Left lung (tissue), 10 donors: ENCODE results near the gene RPS18. TPM values are rescaled to one million over a fixed set of nuclear protein-coding genes. Genes with fewer than 3 reads are reported as not detected.
A peak's percentile ranks its signal among the peaks of the same experiment; 100 is the strongest.

Experiments
- ATAC-seq: fragments of 200-7000 bp; cut with Tn5 transposase; one replicate; pipeline ENCODE4 v1.9.1; 2020; ENCODE audit warnings: moderate library complexity
- DNase-seq, 4 donors: peaks; one replicate each; pipeline ENCODE4 v3.0.0-alpha.2; 2013 to 2020
- H3K27ac ChIP-seq, 2 donors: fragments of 200-600 bp; sonication (generic) in 1 of 2; one replicate each; pipeline versions ENCODE4 v1.5.0 to v1.8.0; 2020 to 2021
- H3K27me3 ChIP-seq, 2 donors: fragments of 200-600 bp; sonication (generic) in 1 of 2; one replicate each; pipeline versions ENCODE4 v1.5.0 to v1.8.0; 2020 to 2021
- H3K36me3 ChIP-seq, 2 donors: fragments of 200-600 bp; sonication (generic) in 1 of 2; one replicate each; pipeline versions ENCODE4 v1.5.0 to v1.8.0; 2020 to 2021
- H3K4me1 ChIP-seq, 2 donors: fragments of 200-600 bp; one replicate each; pipeline ENCODE4 v1.8.0; 2021
- H3K4me3 ChIP-seq, 2 donors: fragments of 200-600 bp; sonication (generic) in 1 of 2; one replicate each; pipeline versions ENCODE4 v1.5.0 to v1.8.0; 2020 to 2021; ENCODE audit warnings: mild to moderate bottlenecking in 1 of 2
- H3K9me3 ChIP-seq, 2 donors: fragments of 200-600 bp; sonication (generic) in 1 of 2; one replicate each; pipeline versions ENCODE4 v1.5.0 to v1.8.0; 2020 to 2021
- CTCF ChIP-seq, 2 donors: fragments of 200-600 bp; sonication (generic) in 1 of 2; IDR thresholded peaks; one replicate each; pipeline versions ENCODE4 v1.5.0 to v1.8.0; 2021; ENCODE audit warnings: antibody characterized with exemption in 2 of 2
- intact Hi-C, 2 donors: fragments of 100-400 bp; cut with DNase I; formaldehyde crosslinking; loops; one replicate each; pipeline versions ENCODE4 v1.11.2 to v1.14.2; 2022
- polyA plus RNA-seq, 6 donors: library from polyadenylated mRNA; unstranded; fragments of 120-200 nt; gene quantifications; one replicate each; pipeline ENCODE4 v1.2.1, GENCODE V29; 2013; ENCODE audit not compliant: insufficient read length in 6 of 6
- total RNA-seq, 2 donors: library from RNA; stranded (reverse); fragmentation: NEBNext Ultra II Directional; extraction: Animal tissue kit (Norgen Biotek cat#: 25700); gene quantifications; one replicate each; pipeline ENCODE4 v1.2.1, GENCODE V29; 2021
- donor health status: DM: no; HTN: yes; CAD: no.
- donor health status: DM: no; HTN: no; CAD: no.

RPS18 gene
- total and polyA plus RNA-seq, 8 donors, result 1,881 to 4,273 (median 3,975) TPM

DNA sequence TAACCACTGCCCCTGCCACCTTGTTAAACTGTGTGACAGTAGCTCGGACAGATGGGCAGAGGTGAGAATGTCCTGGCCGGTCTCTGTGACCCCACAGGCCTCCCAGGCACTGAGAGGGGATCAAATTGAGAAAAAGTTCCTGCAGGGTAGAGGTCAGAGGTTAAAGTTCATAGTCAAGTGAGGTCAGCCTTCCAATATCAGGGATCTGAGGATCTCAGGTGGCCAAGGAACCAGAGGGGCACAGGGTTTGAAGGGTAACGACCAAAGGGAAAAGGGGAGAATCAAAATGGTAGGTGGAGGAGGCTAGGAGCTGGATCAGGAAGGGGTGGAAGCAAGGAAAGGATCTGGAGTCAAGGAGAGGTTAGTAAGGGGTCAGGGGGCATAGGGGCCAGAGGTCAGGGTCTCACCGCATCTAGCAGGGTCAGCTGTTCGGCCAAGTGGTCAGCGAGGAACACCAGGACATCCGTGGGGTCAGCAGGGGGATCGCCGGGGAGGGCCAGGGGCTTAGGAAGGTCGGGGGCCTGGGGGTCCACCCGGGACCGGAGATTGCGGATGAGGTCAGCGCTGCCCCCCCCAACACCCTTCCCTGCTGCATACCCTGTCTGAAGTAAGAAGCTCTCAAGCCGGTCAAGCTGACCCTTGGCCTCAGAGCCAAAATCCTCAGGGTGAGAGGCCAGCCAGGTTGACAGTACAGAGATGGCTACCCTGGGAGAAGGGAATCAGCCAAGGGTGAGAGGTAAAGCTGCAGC is 23.9 kb downstream of the RPS18 start:
- Histone ChIP-seq H3K27me3 (no peaks in the 10 kb centered on the region), H3K4me3 (no peak overlapping the region), H3K36me3 (peaks cover 0 to 66% of the 10 kb centered on the region in 2 donors), H3K9me3 (no peaks in the 10 kb centered on the region), H3K4me1 (peaks cover 12 to 45% of the 10 kb centered on the region in 2 donors), H3K27ac (no peak overlapping the region)
- intact Hi-C loops, result no loop called here
- DNase-seq, result peak in 1 of 4 donors; percentile 76
- TF ChIP-seq CTCF (IDR thresholded peaks at IDR 0.05), result no peak
- ATAC-seq, result no peak

- Histone ChIP-seq H3K27ac (peak overlapping the region; percentile 97), H3K9me3 (no peaks in the 10 kb centered on the region), H3K4me1 (peaks cover 12 to 47% of the 10 kb centered on the region in 2 donors), H3K36me3 (peaks cover 0 to 64% of the 10 kb centered on the region in 2 donors), H3K27me3 (no peaks in the 10 kb centered on the region), H3K4me3 (peak overlapping the region; percentile 61 to 65)
- ATAC-seq (no peak), DNase-seq (no peak)
- intact Hi-C loops, result no loop called here
- TF ChIP-seq CTCF (IDR thresholded peaks at IDR 0.05), result no peak
Observed at GRCh38 chr6:33296797-33297405, 25.0 kb downstream of the RPS18 start.

- peak; percentile 43 to 86 (median 70) for DNase-seq
- peak; percentile 35 for ATAC-seq
Observed at GRCh38 chr6:33297406-33297955, 25.6 kb downstream of the RPS18 start.

DNA sequence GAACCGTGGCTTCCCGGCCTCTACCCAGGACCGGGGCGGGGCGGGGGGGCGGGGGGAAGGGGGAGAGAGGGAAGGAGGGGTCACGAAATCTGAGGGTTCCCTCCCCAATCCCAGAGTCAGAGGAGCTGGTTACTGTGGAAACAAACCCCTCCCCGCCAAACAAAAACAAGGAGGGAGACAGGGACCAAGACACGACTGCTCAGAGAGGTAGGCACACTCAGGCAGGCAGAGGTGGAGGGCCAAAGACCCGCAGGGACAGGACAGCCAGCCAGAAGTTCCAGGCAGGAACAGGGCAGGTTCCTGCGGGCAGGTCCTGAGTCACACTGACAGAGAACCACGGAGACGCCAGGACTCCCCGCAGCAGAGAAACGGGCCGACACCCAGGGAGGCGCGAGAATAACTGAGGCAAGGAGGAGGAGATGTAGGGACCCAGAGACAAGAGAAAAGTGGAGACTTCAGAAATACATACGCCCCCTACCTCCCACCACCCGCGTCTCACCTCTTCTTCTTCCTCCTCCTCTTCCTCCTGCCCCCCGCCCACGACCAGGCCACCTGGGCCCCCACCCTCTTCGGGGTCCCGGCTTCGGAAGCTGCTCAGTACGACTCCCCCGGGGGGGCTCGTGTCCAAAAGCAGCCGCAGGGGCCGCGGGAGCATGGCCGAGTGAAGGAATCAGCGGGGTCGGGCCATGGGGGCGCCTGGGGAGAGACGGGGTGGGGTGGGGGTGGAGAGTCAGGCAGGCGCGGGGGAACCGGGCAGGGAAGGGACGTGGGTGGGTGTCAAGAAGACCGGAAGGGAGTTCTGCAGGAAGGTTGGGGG is 26.3 kb downstream of the RPS18 start:
- Histone ChIP-seq H3K36me3 (peaks cover 0 to 64% of the 10 kb centered on the region in 2 donors), H3K4me1 (peaks cover 12 to 47% of the 10 kb centered on the region in 2 donors), H3K27ac (peak overlapping the region; percentile 97), H3K4me3 (peak overlapping the region; percentile 61 to 65), H3K9me3 (no peaks in the 10 kb centered on the region), H3K27me3 (no peaks in the 10 kb centered on the region)
- no peak for TF ChIP-seq CTCF (IDR thresholded peaks at IDR 0.05)
- intact Hi-C loops, result no loop called here
- DNase-seq (peak; percentile 75 to 86 (median 82)), ATAC-seq (peak; percentile 64)

More at GRCh38 chr6:33297406-33297955, 25.6 kb downstream of the RPS18 start:
- H3K9me3 ChIP-seq, result no peaks in the 10 kb centered on the region
- H3K36me3 ChIP-seq, result peaks cover 0 to 64% of the 10 kb centered on the region in 2 donors
- intact Hi-C loops, result no loop called here
- H3K27me3 ChIP-seq, result no peaks in the 10 kb centered on the region
- TF ChIP-seq CTCF (IDR thresholded peaks at IDR 0.05), result no peak
- peak overlapping the region; percentile 61 to 65 for H3K4me3 ChIP-seq
- peaks cover 12 to 47% of the 10 kb centered on the region in 2 donors for H3K4me1 ChIP-seq
- H3K27ac ChIP-seq, result peak overlapping the region; percentile 97
